Activated CD8-positive, alpha-beta memory T cell treated with anti-CD3 and anti-CD28 coated beads, Interleukin-2, amount 50 U/mL, for 48 hours (primary cell): ENCODE measurements around the gene EXT2.

Experiments
- DNase-seq: peaks from one replicate; pipeline ENCODE4 v3.0.0-alpha.2; 2020

Gene EXT2

GRCh38 chr11:44208976-44209603 is 113.6 kb downstream of the EXT2 start:
- DNase-seq = no peak

GRCh38 chr11:44212128-44212527 is 116.7 kb downstream of the EXT2 start:
- DNase-seq = no peak

GRCh38 chr11:44213148-44213547 is 117.7 kb downstream of the EXT2 start:
- no peak for DNase-seq

- no peak for DNase-seq
Observed at GRCh38 chr11:44217432-44217831, 122.0 kb downstream of the EXT2 start.

- no peak for DNase-seq
Observed at GRCh38 chr11:44219830-44220796, 124.6 kb downstream of the EXT2 start.

GRCh38 chr11:44221456-44221855 is 126.0 kb downstream of the EXT2 start:
- no peak for DNase-seq

- no peak for DNase-seq
Observed at GRCh38 chr11:44221992-44222391, 126.5 kb downstream of the EXT2 start.

GRCh38 chr11:44223238-44223637 is 127.8 kb downstream of the EXT2 start:
- DNase-seq = no peak

- no peak for DNase-seq
Observed at GRCh38 chr11:44224867-44225501, 129.5 kb downstream of the EXT2 start.

GRCh38 chr11:44226490-44226889 is 131.0 kb downstream of the EXT2 start:
- DNase-seq = no peak

GRCh38 chr11:44226945-44227344 is 131.5 kb downstream of the EXT2 start:
- DNase-seq = no peak

- no peak for DNase-seq
Observed at GRCh38 chr11:44228379-44228778, 132.9 kb downstream of the EXT2 start.

- no peak for DNase-seq
Observed at GRCh38 chr11:44229098-44229497, 133.6 kb downstream of the EXT2 start.

- no peak for DNase-seq
Observed at GRCh38 chr11:44229624-44230023, 134.1 kb downstream of the EXT2 start.

- no peak for DNase-seq
Observed at GRCh38 chr11:44235765-44236201, 140.3 kb downstream of the EXT2 start.

GRCh38 chr11:44236296-44236695 is 140.8 kb downstream of the EXT2 start:
- no peak for DNase-seq

- DNase-seq = no peak
Observed at GRCh38 chr11:44237156-44237555, 141.7 kb downstream of the EXT2 start.

- DNase-seq = no peak
Observed at GRCh38 chr11:44241851-44242250, 146.4 kb downstream of the EXT2 start.

- no peak for DNase-seq
Observed at GRCh38 chr11:44243086-44243485, 147.6 kb downstream of the EXT2 start.

- DNase-seq = no peak
Observed at GRCh38 chr11:44243595-44244343, 148.3 kb downstream of the EXT2 start.

GRCh38 chr11:44244639-44245310 is 149.3 kb downstream of the EXT2 start:
- no peak for DNase-seq

GRCh38 chr11:44246726-44247125 is 151.2 kb downstream of the EXT2 start:
- no peak for DNase-seq
